K562 (cell line): ENCODE results near the gene HSD11B1L. TPM values are rescaled to one million over a fixed set of nuclear protein-coding genes. Genes with fewer than 3 reads are reported as not detected.

Experiments used
- ARHGAP35 ChIP-seq: fragments of 450-650 bp; IDR thresholded peaks from 2 replicates; pipeline ENCODE4 v1.6.1; 2018; ENCODE audit not compliant: partially characterized antibody
- HNRNPL ChIP-seq: fragments of 200-400 bp; formaldehyde crosslinking; IDR thresholded peaks from 2 replicates; pipeline ENCODE4 v1.6.1; 2017; ENCODE audit warnings: low read depth, mild to moderate bottlenecking, low read length
- KLF1 ChIP-seq: fragments of 450-650 bp; IDR thresholded peaks from 2 replicates; pipeline ENCODE4 v1.6.1; 2016; ENCODE audit warnings: missing genetic modification characterization, missing compliant biosample characterization
- KLF10 ChIP-seq: fragments of 250-450 bp; sonication (Bioruptor Pico); IDR thresholded peaks from 2 replicates; pipeline ENCODE4 v1.6.1; 2021; ENCODE audit warnings: matching md5 sums
- NEUROD1 ChIP-seq: fragments of 150-350 bp; IDR thresholded peaks from 2 replicates; pipeline ENCODE4 v1.6.1; 2014; ENCODE audit warnings: borderline replicate concordance, low read length, low read depth; ENCODE audit not compliant: partially characterized antibody
- NR4A1 ChIP-seq, 2 experiments: fragments of 250-450 bp in 1 of 2; fragments of 450-650 bp in 1 of 2; sonication (Bioruptor Pico) in 1 of 2; IDR thresholded peaks; 2 replicates each; pipeline versions ENCODE4 v1.4.0 to v1.6.1; 2016 to 2020; ENCODE audit warnings: mild to moderate bottlenecking in 2 of 2, missing compliant biosample characterization in 1 of 2, missing genetic modification characterization in 1 of 2, moderate library complexity in 1 of 2
- RAD51 ChIP-seq: fragments of 450-650 bp; IDR thresholded peaks from 2 replicates; pipeline ENCODE4 v1.7.1; 2016; ENCODE audit warnings: low read depth, mild to moderate bottlenecking, borderline replicate concordance
- RBM22 ChIP-seq: fragments of 200-400 bp; formaldehyde crosslinking; IDR thresholded peaks from 2 replicates; pipeline ENCODE4 v1.6.1; 2018; ENCODE audit warnings: low read length, low read depth; ENCODE audit not compliant: poor library complexity, severe bottlenecking
- SAFB ChIP-seq: fragments of 200-400 bp; formaldehyde crosslinking; IDR thresholded peaks from 2 replicates; pipeline ENCODE4 v1.6.1; 2017; ENCODE audit warnings: low read depth, low read length, borderline replicate concordance
- SOX6 ChIP-seq: fragments of 450-650 bp; IDR thresholded peaks from 2 replicates; pipeline ENCODE4 v1.6.1; 2014; ENCODE audit warnings: mild to moderate bottlenecking
- SUPT5H ChIP-seq: fragments of 450-650 bp; IDR thresholded peaks from 2 replicates; pipeline ENCODE4 v1.6.1; 2016
- ZNF12 ChIP-seq: sonication (generic); formaldehyde crosslinking; IDR thresholded peaks from 2 replicates; pipeline ENCODE4 v1.4.0; 2020; ENCODE audit warnings: mild to moderate bottlenecking, missing genetic modification reagents
- ZNF695 ChIP-seq: fragments of 450-650 bp; formaldehyde crosslinking; IDR thresholded peaks from 2 replicates; pipeline ENCODE4 v1.4.0; 2020; ENCODE audit warnings: mild to moderate bottlenecking, moderate library complexity
- polyA plus RNA-seq, 8 experiments: library from polyadenylated mRNA; depleted of rRNA in 4 of 8; stranded (reverse) in 5 of 8; unstranded in 3 of 8; fragments of >200 nt; fragmentation: Nextera tagmentation in 2 of 8; fragmentation: Illumina TruSeq in 1 of 8; extraction: Ambion mirVana in 2 of 8; extraction: Trizol in 1 of 8; gene quantifications; 2 replicates each; pipeline versions ENCODE4 v1.2.1 to v1.2.3, GENCODE V29; 2011 to 2014; ENCODE audit warnings: inconsistent platforms in 1 of 8, missing spikeins in 1 of 8
- total RNA-seq, 7 experiments: library from RNA; depleted of rRNA in 6 of 7; stranded (reverse); fragments of >200 nt in 6 of 7; fragmentation: Illumina TruSeq in 2 of 7; extraction: Trizol in 2 of 7; gene quantifications; 2 replicates each; pipeline versions ENCODE4 v1.2.1 to v1.2.3, GENCODE V29; 2011 to 2021; ENCODE audit warnings: low replicate concordance in 1 of 7
- TF ChIP-seq, protein P1 (sequence below): sonication (generic); formaldehyde crosslinking; IDR thresholded peaks from 2 replicates; pipeline ENCODE4 v1.8.0; 2023; ENCODE audit warnings: missing genetic modification reagents, mild to moderate bottlenecking, borderline replicate concordance
- TF ChIP-seq, protein P2 (sequence below): sonication (generic); formaldehyde crosslinking; IDR thresholded peaks from 2 replicates; pipeline ENCODE4 v1.8.0; 2023; ENCODE audit warnings: mild to moderate bottlenecking, missing genetic modification reagents
- TF ChIP-seq, protein P3 (sequence below): IDR thresholded peaks from 2 replicates; pipeline ENCODE4 v1.6.1; 2014; ENCODE audit warnings: antibody characterized with exemption
- TF ChIP-seq, protein P4 (sequence below): sonication (generic); formaldehyde crosslinking; IDR thresholded peaks from 2 replicates; pipeline ENCODE4 v1.8.0; 2022; ENCODE audit warnings: missing genetic modification reagents, mild to moderate bottlenecking, borderline replicate concordance

The HSD11B1L gene
- total and polyA plus RNA-seq, 9 of the 15 experiments (the other 6 are each of a cell fraction or from before 2014, with no cell fraction given) = 0.31 to 7.7 (median 2.3) TPM

DNA sequence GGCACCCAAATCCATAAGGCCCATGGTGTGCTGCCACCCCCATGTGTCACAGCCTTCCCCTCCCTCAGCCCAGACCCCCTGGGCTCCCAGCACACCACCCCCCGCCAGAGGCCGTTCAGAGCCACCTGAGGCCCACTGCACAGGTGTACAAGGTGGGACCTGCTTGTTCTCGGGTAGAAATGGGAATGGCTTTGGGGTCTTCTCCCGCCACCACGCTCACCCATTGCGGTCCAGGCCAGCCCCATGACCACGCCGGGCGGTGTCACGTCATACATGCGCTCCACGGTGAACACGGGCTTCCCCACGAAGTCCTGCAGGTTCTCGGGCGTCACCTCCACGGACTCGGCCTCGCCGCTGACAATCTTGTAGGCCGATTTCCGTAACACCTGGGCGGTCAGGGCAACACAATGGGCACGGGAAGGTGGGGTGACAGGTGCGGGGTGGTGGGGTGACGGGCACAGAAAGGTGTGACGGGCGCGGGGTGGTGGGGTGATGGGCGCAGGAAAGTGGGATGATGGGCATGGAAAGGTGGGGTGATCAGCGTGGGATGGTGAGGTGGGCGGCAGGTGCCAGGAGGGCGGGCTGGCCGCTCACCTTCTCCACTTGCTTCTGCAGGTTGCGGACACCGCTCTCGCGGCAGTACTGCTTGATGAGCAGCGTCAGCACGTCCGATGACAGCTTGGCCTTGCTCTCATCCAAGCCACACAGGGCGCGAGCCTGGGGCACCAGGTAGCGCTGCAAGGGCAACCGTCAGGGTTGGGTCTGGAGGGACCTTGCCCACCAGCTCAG lies 13.5 kb downstream of the HSD11B1L start (continued):
- TF ChIP-seq KLF1 (tag) (no peak), ARHGAP35 (no peak), SUPT5H (peak; percentile 9; the same call in 1 of the 2 replicates), SAFB (no peak), ZNF12 (no peak), RAD51 (no peak), SOX6 (no peak), NEUROD1 (no peak), KLF10 (CRISPR knock-in tag) (no peak), NR4A1 (CRISPR knock-in tag; IDR thresholded peaks at IDR 0.05) (no peak), NR4A1 (tag; IDR thresholded peaks at IDR 0.05) (no peak), HNRNPL (no peak; the same call in 1 of the 2 replicates), ZNF695 (CRISPR knock-in tag) (no peak), RBM22 (peak; percentile 91)
- TF ChIP-seq, protein P1, sequence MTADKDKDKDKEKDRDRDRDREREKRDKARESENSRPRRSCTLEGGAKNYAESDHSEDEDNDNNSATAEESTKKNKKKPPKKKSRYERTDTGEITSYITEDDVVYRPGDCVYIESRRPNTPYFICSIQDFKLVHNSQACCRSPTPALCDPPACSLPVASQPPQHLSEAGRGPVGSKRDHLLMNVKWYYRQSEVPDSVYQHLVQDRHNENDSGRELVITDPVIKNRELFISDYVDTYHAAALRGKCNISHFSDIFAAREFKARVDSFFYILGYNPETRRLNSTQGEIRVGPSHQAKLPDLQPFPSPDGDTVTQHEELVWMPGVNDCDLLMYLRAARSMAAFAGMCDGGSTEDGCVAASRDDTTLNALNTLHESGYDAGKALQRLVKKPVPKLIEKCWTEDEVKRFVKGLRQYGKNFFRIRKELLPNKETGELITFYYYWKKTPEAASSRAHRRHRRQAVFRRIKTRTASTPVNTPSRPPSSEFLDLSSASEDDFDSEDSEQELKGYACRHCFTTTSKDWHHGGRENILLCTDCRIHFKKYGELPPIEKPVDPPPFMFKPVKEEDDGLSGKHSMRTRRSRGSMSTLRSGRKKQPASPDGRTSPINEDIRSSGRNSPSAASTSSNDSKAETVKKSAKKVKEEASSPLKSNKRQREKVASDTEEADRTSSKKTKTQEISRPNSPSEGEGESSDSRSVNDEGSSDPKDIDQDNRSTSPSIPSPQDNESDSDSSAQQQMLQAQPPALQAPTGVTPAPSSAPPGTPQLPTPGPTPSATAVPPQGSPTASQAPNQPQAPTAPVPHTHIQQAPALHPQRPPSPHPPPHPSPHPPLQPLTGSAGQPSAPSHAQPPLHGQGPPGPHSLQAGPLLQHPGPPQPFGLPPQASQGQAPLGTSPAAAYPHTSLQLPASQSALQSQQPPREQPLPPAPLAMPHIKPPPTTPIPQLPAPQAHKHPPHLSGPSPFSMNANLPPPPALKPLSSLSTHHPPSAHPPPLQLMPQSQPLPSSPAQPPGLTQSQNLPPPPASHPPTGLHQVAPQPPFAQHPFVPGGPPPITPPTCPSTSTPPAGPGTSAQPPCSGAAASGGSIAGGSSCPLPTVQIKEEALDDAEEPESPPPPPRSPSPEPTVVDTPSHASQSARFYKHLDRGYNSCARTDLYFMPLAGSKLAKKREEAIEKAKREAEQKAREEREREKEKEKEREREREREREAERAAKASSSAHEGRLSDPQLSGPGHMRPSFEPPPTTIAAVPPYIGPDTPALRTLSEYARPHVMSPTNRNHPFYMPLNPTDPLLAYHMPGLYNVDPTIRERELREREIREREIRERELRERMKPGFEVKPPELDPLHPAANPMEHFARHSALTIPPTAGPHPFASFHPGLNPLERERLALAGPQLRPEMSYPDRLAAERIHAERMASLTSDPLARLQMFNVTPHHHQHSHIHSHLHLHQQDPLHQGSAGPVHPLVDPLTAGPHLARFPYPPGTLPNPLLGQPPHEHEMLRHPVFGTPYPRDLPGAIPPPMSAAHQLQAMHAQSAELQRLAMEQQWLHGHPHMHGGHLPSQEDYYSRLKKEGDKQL (CRISPR knock-in tag) = no peak
- TF ChIP-seq, protein P2, sequence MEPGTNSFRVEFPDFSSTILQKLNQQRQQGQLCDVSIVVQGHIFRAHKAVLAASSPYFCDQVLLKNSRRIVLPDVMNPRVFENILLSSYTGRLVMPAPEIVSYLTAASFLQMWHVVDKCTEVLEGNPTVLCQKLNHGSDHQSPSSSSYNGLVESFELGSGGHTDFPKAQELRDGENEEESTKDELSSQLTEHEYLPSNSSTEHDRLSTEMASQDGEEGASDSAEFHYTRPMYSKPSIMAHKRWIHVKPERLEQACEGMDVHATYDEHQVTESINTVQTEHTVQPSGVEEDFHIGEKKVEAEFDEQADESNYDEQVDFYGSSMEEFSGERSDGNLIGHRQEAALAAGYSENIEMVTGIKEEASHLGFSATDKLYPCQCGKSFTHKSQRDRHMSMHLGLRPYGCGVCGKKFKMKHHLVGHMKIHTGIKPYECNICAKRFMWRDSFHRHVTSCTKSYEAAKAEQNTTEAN (CRISPR knock-in tag) = no peak
- TF ChIP-seq, protein P3, sequence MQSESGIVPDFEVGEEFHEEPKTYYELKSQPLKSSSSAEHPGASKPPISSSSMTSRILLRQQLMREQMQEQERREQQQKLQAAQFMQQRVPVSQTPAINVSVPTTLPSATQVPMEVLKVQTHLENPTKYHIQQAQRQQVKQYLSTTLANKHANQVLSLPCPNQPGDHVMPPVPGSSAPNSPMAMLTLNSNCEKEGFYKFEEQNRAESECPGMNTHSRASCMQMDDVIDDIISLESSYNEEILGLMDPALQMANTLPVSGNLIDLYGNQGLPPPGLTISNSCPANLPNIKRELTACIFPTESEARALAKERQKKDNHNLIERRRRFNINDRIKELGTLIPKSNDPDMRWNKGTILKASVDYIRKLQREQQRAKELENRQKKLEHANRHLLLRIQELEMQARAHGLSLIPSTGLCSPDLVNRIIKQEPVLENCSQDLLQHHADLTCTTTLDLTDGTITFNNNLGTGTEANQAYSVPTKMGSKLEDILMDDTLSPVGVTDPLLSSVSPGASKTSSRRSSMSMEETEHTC = no peak
- TF ChIP-seq, protein P4, sequence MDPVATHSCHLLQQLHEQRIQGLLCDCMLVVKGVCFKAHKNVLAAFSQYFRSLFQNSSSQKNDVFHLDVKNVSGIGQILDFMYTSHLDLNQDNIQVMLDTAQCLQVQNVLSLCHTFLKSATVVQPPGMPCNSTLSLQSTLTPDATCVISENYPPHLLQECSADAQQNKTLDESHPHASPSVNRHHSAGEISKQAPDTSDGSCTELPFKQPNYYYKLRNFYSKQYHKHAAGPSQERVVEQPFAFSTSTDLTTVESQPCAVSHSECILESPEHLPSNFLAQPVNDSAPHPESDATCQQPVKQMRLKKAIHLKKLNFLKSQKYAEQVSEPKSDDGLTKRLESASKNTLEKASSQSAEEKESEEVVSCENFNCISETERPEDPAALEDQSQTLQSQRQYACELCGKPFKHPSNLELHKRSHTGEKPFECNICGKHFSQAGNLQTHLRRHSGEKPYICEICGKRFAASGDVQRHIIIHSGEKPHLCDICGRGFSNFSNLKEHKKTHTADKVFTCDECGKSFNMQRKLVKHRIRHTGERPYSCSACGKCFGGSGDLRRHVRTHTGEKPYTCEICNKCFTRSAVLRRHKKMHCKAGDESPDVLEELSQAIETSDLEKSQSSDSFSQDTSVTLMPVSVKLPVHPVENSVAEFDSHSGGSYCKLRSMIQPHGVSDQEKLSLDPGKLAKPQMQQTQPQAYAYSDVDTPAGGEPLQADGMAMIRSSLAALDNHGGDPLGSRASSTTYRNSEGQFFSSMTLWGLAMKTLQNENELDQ (CRISPR knock-in tag) = no peak
